GM11168 (cell line): ENCODE results near the gene SLC10A3.

Source experiments
- in situ Hi-C: fragments of 300-500 bp; cut with MboI; formaldehyde crosslinking; loops from one replicate; pipeline ENCODE4 v1.12.0; 2022; ENCODE audit warnings: low sequenced_read_pairs; ENCODE audit not compliant: unreplicated experiment

The SLC10A3 gene

GRCh38 chrX:154485150-154486051, 5.0 kb downstream of the SLC10A3 start:
- in situ Hi-C loops: no loop called here

- in situ Hi-C loops: no loop called here
These were observed 5.9 kb downstream of the SLC10A3 start for GRCh38 chrX:154484255-154485149.

- in situ Hi-C loops: no loop called here
These were observed 7.1 kb downstream of the SLC10A3 start for GRCh38 chrX:154483325-154483724.

GRCh38 chrX:154482786-154483185, 7.6 kb downstream of the SLC10A3 start:
- in situ Hi-C loops: no loop called here

GRCh38 chrX:154481911-154482601, 8.4 kb downstream of the SLC10A3 start:
- in situ Hi-C loops: no loop called here

GRCh38 chrX:154481195-154481594, 9.2 kb downstream of the SLC10A3 start:
- in situ Hi-C loops: no loop called here

- in situ Hi-C loops: no loop called here
These were observed 11.5 kb downstream of the SLC10A3 start, which contains the start of gene LAGE3 for GRCh38 chrX:154478728-154479622. LAGE3 (minus strand) TSS chrX:154479281; CDS start chrX:154478915, 366 bp downstream.

GRCh38 chrX:154477891-154478477, 12.4 kb downstream of the SLC10A3 start:
- in situ Hi-C loops: no loop called here

GRCh38 chrX:154476821-154477220, 13.6 kb downstream of the SLC10A3 start:
- in situ Hi-C loops: no loop called here

GRCh38 chrX:154473683-154474082, 16.7 kb downstream of the SLC10A3 start:
- in situ Hi-C loops: no loop called here

- in situ Hi-C loops: no loop called here
These were observed 17.5 kb downstream of the SLC10A3 start for GRCh38 chrX:154472685-154473632.

- in situ Hi-C loops: no loop called here
These were observed 18.4 kb downstream of the SLC10A3 start for GRCh38 chrX:154471839-154472684.

GRCh38 chrX:154470914-154471568, 19.4 kb downstream of the SLC10A3 start:
- in situ Hi-C loops: no loop called here

GRCh38 chrX:154470434-154470833, 20.0 kb downstream of the SLC10A3 start:
- in situ Hi-C loops: no loop called here

GRCh38 chrX:154469880-154470279, 20.5 kb downstream of the SLC10A3 start:
- in situ Hi-C loops: no loop called here

GRCh38 chrX:154469114-154469513, 21.3 kb downstream of the SLC10A3 start:
- in situ Hi-C loops: no loop called here

- in situ Hi-C loops: no loop called here
These were observed 22.2 kb downstream of the SLC10A3 start for GRCh38 chrX:154468217-154468616.
